Activated naive CD4-positive, alpha-beta T cell treated with Interleukin-2 at 50 U/mL for 16 hours (primary cell): ENCODE measurements around the gene KCNRG.
"Not testable (repeated sequence)": the region's sequence is repeated elsewhere in the genome, so short reads cannot be mapped to it uniquely, and the experiment has no call there.

Experiments used
- DNase-seq: peaks from one replicate; pipeline ENCODE4 v3.0.0-alpha.2; 2020

The KCNRG gene

GRCh38 chr13:50015258-50015657 is at the start of gene KCNRG:
KCNRG (plus strand) TSS chr13:50015444; CDS start chr13:50015494, 50 bp downstream.
- DNase-seq, result no peak

GRCh38 chr13:49967456-49967855 is 47.8 kb upstream of the KCNRG start:
- no peak for DNase-seq

GRCh38 chr13:49972709-49973108 is 42.5 kb upstream of the KCNRG start:
- no peak for DNase-seq

- DNase-seq, result no peak
Measured at GRCh38 chr13:49975826-49976225, 39.4 kb upstream of the KCNRG start.

DNA sequence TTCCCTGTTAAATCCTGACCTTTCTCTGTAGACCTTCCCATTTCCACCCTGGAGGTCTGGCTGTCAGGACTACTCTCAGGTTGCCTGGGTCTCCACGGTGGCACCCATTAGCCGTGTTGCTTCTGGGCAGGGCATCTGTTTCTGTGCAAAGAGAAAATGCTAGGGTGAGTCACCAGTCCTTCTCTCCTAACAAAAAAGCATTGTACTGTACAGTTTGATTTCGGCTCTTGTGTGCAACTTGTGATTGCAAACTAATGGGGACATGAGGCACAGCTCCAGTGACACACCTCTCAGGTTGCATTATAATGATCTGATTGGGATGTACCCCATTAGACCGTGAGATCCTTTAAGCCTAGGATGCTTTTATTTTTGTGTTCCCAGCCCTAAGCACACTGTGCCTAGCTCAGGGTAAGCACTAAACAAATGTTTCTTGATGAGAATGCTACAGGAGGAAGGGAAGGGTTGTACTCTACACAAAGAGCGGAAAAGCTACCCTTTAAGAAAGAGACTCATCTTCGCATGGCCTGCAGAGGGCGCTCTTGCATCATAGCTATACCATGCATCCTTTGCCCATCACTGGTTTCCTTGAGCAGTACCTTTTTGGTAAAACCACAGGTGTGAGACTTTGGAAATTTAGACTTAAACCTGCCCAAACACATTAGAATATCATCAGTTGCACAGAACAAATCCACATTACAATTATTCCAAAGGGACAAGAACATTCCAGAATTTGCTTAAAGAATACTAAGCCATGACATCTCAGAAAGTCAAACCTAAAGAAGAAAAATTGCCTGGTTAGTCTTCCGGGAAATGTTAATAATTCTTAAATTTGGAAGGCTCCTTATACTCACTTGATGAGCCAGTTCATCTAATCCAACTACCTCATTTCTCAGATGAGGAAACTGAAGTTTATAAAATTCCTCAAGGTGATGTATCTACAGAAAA is 38.7 kb upstream of the KCNRG start:
- peak; percentile 78 for DNase-seq

DNA sequence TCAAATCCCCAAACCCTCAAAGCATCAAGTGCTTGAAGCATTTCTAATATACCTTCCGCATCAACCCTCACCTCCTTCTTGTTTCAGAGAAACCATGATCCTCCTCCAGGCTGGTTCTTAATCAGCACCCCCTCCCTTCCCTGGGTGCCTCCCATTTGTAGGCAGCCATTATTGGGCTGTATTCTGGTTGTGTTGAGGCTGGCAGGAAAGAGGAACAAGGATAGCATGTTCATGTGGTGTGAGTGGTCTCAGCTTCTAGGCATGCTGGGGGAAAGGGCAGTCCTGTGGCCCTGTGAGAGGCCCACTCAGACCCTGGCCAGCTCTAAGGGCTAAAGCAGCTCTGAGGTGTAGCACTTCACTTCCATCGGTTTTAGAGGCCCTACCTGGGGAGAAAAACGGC is 37.3 kb upstream of the KCNRG start:
- no peak for DNase-seq

DNA sequence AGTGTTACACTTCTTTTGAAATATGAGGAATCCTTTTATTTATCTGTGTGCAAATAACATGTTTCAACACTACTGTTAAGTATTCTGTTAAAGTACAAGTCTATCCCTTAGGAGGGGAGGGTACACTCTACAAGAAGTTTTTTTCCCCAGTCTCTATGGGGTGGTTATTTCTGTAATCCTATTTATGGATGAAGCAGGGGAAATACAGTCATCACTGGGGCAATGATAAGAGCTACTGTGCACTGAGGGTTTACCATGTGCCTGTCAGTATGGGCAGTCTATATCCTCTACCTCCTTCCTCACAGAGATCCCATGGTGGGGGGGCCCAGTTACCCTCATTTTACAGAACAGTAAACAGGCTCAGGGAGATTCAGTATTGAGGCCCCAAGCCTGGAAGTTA is 35.0 kb upstream of the KCNRG start:
- DNase-seq, result no peak

DNA sequence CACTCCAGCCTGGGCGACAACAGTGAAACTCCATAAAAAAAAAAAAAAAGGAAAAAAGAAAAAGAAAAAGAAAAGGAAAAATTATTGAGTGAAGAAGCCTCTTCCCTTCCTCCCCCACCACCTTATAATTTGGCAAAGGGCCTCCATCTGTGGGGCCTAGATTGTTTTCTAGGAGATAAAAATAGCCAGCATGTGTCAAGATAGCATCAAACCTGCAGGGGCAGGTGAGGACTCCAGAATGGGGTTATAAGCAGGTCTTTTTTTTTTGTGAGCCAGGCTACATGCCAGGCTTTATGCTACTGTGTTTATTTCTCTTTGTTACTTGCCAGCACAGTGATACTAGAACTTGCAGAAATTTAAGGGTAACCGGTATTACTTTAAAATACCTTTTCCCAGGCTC is 30.1 kb upstream of the KCNRG start:
- no peak for DNase-seq

- no peak for DNase-seq
Measured at GRCh38 chr13:49986471-49986870, 28.8 kb upstream of the KCNRG start.

DNA sequence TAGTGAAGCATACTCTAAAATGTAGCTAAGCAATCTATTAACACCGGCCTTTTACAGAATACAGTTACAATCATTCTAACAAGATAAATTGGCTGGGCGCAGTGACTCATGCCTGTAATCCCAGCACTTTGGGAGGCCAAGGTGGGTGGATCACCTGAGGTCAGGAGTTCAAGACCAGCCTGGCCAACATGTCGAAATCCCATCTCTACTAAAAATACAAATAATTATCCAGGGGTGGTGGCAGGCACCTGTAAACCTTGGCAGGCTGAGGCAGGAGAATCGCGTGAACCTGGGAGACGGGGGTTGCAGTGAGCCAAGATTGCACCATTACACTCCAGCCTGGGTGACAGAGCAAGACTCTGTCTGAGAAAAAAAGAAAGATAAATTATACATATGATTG is 24.6 kb upstream of the KCNRG start:
- not testable (repeated sequence) for DNase-seq

- DNase-seq, result no peak
Measured at GRCh38 chr13:49993111-49993510, 22.1 kb upstream of the KCNRG start.

- no peak for DNase-seq
Measured at GRCh38 chr13:49993666-49994065, 21.6 kb upstream of the KCNRG start.

- no peak for DNase-seq
Measured at GRCh38 chr13:49995625-49996101, 19.6 kb upstream of the KCNRG start.

- peak; percentile 88 for DNase-seq
Measured at GRCh38 chr13:49996161-49996915, 18.9 kb upstream of the KCNRG start.

- peak; percentile 85 for DNase-seq
Measured at GRCh38 chr13:49996951-49997895, 18.0 kb upstream of the KCNRG start, which contains the start of gene TRIM13. TRIM13 (plus strand) TSS chr13:49997042; CDS start chr13:50011941, 14,899 bp downstream.

DNA sequence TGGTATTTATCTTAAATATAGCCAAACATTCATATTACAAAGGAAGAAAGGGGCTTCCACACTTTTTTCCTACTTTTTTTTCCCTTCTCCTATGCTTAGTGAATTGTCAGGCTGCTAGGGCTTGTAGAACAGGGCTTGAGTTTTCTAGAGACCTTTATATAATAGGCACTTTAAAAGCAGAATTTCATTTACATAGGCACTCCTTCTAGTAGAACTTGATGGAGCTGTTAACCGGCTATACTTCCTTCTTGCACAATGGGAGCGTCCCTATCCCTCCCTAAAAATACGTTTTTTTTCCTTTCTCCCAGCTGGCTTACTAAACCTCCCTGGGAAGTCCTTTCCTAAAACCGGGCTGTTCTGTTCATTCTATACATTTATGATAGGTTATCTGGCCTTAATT is 17.3 kb upstream of the KCNRG start:
- no peak for DNase-seq

- DNase-seq, result no peak
Measured at GRCh38 chr13:49998714-49999624, 16.3 kb upstream of the KCNRG start.

- DNase-seq, result no peak
Measured at GRCh38 chr13:50001287-50001686, 14.0 kb upstream of the KCNRG start.

DNA sequence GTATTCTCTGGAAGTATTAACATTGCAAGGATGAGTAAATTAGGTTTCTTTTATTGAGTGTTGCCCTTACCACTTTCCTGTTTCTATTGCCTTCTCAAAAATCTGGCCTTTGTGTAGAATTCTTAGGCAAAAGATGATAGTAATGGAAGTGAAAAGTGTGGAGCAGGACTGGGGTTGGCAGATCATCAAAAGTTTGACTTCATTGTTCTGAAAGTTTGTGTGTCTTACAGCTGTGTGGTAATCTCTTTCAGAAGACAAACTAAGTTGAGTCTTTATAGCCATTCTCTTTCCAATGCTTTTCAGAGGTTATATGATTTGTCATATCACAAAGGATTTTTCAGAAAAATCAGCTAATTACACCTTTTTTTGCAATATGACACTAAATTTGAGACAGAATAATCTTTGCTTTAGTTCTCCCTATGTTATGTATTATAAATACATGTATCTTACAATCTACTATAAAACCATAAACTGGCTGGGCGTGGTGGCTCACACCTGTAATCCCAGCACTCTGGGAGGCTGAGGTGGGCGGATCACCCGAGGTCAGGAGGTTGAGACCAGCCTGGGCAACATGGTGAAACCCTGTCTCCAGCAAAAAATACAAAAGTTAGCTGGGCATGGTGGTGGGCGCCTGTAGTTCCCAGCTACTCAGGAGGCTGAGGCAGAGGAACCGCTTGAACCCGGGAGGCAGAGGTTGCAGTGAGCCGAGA is 8.7 kb upstream of the KCNRG start:
- no peak for DNase-seq

GRCh38 chr13:50011461-50011860 is 3.8 kb upstream of the KCNRG start:
- DNase-seq, result no peak
